ENCODE data around the gene NPAS3.

DNA sequence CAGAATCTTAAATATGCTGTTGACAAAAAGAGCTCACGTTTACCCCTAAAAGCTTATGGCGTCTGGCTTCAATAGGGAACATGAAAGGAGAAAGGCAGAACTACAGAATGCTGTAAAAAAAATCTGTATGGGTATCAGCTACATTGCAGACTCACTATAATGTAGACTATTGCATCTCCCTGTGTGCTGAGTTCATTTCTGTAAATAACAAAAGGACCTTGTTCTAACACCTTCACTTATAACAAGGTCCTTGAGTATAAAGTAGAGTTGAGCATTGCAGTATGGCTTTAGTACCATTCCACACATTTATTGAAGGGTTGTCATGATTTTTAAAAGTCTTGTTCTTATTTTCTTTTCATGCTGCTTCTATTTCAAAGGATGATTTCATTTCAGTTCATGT lies 165.3 kb downstream of the NPAS3 start:
- no peak for TF ChIP-seq GATA3 (IDR thresholded peaks at IDR 0.05; ENCODE audit: low read depth, low read length)
- no peak for TF ChIP-seq GATA2 (IDR thresholded peaks at IDR 0.05; ENCODE audit: low read depth, low read length)
